ENCODE results near the gene TCP10L. TPM values are rescaled to one million over a fixed set of nuclear protein-coding genes. Genes with fewer than 3 reads are reported as not detected.
A peak's percentile ranks its signal among the peaks of the same experiment; 100 is the strongest.

TCP10L gene
- total and polyA plus RNA-seq, 2 of the 13 experiments (the other 11 are each of a cell fraction or from before 2014, with no cell fraction given) = 0.90 to 2.4 TPM

GRCh38 chr21:32592929-32593502, 7.7 kb upstream of the TCP10L start (continued):
- TF ChIP-seq ZNF337 (CRISPR knock-in tag; IDR thresholded peaks at IDR 0.05; ENCODE audit: borderline replicate concordance, low read depth) (peak; percentile 78; the same call in 1 of the 2 replicates), ZNF556 (CRISPR knock-in tag; IDR thresholded peaks at IDR 0.05; ENCODE audit: borderline replicate concordance) (peak; percentile 93), HDAC1 (CRISPR knock-in tag; IDR thresholded peaks at IDR 0.05) (peak; percentile 99), PCBP1 (IDR thresholded peaks at IDR 0.05; ENCODE audit: borderline replicate concordance, low read depth, low read length) (no peak), TAF15 (IDR thresholded peaks at IDR 0.05; ENCODE audit: low read depth, low read length, poor library complexity, severe bottlenecking) (no peak), HOXA7 (CRISPR knock-in tag; IDR thresholded peaks at IDR 0.05) (no peak), PHF8 (CRISPR knock-in tag; IDR thresholded peaks at IDR 0.05) (peak; percentile 51), CBX5 (CRISPR knock-in tag; IDR thresholded peaks at IDR 0.05; ENCODE audit: borderline replicate concordance) (peak; percentile 70; the same call in 1 of the 2 replicates), ZNF891 (CRISPR knock-in tag; IDR thresholded peaks at IDR 0.05) (0 out of 2 replicates have a peak, but pooled peaks have one; percentile 64), YEATS2 (CRISPR knock-in tag; IDR thresholded peaks at IDR 0.05; ENCODE audit: borderline replicate concordance) (no peak), PBX3 (CRISPR knock-in tag; IDR thresholded peaks at IDR 0.05; ENCODE audit: borderline replicate concordance) (no peak), TAF1 (CRISPR knock-in tag; IDR thresholded peaks at IDR 0.05) (no peak), HES4 (CRISPR knock-in tag; IDR thresholded peaks at IDR 0.05; ENCODE audit: borderline replicate concordance) (no peak), HNRNPUL1 (IDR thresholded peaks at IDR 0.05; ENCODE audit: low read depth, low read length) (no peak), ZFP41 (CRISPR knock-in tag; IDR thresholded peaks at IDR 0.05; ENCODE audit: borderline replicate concordance) (no peak), CHCHD3 (CRISPR knock-in tag; IDR thresholded peaks at IDR 0.05) (no peak), DNMT3B (CRISPR knock-in tag; conservative IDR thresholded peaks at IDR 0.05) (no peak), KLF13 (CRISPR knock-in tag; IDR thresholded peaks at IDR 0.05) (no peak), SOX13 (IDR thresholded peaks at IDR 0.05) (peak; percentile 86), SOX13 (CRISPR knock-in tag; conservative IDR thresholded peaks at IDR 0.05 in 1 of 2, IDR thresholded peaks at IDR 0.05 in 1 of 2) (peak in 1 of 2 experiments; percentile 92; a peak in 2 of 4 replicates), EZH2 (conservative IDR thresholded peaks at IDR 0.05; ENCODE audit: low read depth, low read length) (no peak), HNRNPL (IDR thresholded peaks at IDR 0.05; ENCODE audit: low read depth, low read length) (no peak), ATAD3A (CRISPR knock-in tag; IDR thresholded peaks at IDR 0.05) (no peak), DZIP1 (CRISPR knock-in tag; IDR thresholded peaks at IDR 0.05) (no peak), ZNF704 (CRISPR knock-in tag; IDR thresholded peaks at IDR 0.05; ENCODE audit: borderline replicate concordance) (0 out of 2 replicates have a peak, but pooled peaks have one; percentile 25), ZNF709 (CRISPR knock-in tag; IDR thresholded peaks at IDR 0.05) (peak; percentile 55; the same call in 1 of the 2 replicates), ZNF30 (CRISPR knock-in tag; IDR thresholded peaks at IDR 0.05) (no peak)

Data from HepG2 (cell line).